Jurkat, Clone E6-1 (cell line): ENCODE measurements around the gene KRTAP10-3. TPM values are rescaled to one million over a fixed set of nuclear protein-coding genes. Genes with fewer than 3 reads are reported as not detected.
"Not testable (repeated sequence)": the region's sequence is repeated elsewhere in the genome, so short reads cannot be mapped to it uniquely, and the experiment has no call there.

Experiments
- DNase-seq: peaks from one replicate; pipeline ENCODE4 v3.0.0-alpha.2; 2011; ENCODE audit warnings: low read depth, low spot score
- H3K4me3 ChIP-seq: 2 replicates; pipeline ENCODE4 v1.5.1; 2011; ENCODE audit warnings: mild to moderate bottlenecking, low read length, control low read depth, moderate library complexity
- polyA plus RNA-seq: library from polyadenylated mRNA; unstranded; fragments of >200 nt; gene quantifications from one replicate; pipeline ENCODE4 v1.2.1, GENCODE V29; 2012; ENCODE audit warnings: missing spikeins; ENCODE audit not compliant: insufficient read length, insufficient read depth

The KRTAP10-3 gene, protein sequence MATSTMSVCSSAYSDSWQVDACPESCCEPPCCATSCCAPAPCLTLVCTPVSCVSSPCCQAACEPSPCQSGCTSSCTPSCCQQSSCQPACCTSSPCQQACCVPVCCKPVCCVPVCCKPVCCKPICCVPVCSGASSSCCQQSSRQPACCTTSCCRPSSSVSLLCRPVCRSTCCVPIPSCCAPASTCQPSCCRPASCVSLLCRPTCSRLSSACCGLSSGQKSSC
- not detected for polyA plus RNA-seq

DNA sequence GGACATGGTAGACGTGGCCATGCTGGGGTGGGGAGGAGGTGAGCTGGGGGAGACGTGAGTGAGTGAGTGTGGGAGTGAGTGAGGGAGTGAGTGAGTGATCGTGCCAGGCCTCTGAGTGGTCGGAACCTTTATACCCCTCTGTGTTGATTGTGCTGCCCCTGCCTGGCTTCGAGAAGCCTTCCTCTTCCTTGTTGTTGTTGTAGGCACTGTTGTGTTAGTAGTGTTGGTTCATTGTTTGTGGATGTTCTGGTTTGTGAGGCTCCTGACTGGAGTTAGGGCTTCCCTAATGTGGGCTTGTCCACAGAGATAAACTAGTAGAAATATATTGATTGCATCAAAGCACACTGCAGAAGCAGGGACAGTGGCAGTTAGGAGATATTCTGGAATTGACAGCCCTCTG lies at the start of gene KRTAP10-3:
Gene KRTAP10-3 (minus strand): TSS at position 101 of the 400 bp plus-strand sequence. CDS start 80 bp downstream, at position 21.
- H3K4me3 ChIP-seq, result no peak within 1 kb of the TSS
- no peak for DNase-seq

DNA sequence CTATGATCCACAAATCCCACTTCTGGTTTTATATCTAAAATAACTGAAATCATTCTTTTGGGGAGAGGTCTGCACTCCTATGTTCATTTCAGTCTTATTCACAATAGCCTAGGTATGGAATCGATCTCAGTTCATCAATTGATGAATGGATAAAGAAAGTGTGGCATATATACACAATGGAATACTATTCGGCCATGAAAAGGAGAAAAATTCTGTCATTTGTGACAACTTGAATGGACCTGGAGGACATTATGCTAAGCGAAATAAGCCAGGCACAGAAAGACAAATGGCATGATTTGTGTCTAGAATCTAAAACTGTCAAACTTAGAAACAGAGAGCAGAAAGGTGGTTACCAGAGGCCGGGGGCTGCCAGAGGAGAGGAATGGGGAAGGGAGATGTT lies 47.9 kb upstream of the KRTAP10-3 start:
- DNase-seq, result no peak
- no peak overlapping the region for H3K4me3 ChIP-seq

DNA sequence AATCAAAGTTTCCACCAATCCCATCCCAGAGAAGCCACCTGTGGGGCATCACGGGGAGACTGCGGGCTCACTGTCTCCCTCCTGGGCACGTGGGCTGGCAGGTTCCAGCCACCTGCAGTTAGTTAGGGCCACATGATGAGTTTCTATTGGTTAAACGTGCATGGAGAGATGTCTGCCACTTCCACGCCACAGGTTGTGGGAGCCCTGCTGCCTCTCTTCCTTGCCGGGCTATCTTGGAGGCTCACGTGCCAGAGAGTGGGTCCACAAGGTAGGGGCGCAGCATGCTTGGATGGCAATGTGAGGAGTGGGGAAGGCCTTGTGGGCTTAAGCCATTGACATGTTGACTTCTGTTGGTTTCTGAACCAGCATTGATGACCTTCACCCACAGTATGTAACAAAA lies 45.3 kb upstream of the KRTAP10-3 start:
- H3K4me3 ChIP-seq, result no peak overlapping the region
- no peak for DNase-seq

DNA sequence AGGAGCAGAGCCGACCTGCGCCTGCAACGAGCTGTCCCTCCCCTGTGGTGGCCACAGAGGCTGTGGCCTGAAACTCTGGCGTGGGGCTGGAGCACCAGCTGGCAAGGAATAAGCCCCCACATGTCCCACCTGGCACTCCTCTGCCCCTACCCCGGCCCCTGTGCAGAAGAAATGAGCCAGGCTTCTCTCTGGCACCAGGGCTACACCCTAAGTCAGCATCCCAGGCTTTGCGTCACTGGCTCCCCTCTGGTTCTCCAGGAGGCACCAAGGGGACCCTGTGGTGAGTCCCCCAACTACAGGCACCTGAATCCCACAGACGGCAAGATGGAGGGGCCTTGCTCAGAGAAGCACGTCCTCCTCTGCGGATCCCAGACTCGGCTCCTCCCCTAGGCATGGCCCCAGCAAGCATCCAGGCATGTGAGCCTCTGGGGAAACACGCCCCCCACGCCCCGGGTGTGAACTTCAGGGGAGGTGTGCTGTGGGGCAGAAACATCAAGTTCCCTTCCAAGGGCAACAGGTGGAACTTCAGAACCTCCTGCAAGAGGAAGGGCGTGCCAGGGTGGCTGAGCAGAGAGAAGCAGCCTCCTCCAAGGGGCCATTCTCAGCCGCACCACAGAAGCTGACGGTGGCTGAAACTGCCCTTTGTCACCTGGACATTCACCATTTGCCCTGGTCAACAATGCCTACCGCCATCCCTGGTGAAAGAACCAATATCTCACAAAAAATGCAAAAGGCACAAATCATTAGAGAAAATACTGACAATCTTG lies 44.7 kb upstream of the KRTAP10-3 start:
- no peak overlapping the region for H3K4me3 ChIP-seq
- no peak for DNase-seq

DNA sequence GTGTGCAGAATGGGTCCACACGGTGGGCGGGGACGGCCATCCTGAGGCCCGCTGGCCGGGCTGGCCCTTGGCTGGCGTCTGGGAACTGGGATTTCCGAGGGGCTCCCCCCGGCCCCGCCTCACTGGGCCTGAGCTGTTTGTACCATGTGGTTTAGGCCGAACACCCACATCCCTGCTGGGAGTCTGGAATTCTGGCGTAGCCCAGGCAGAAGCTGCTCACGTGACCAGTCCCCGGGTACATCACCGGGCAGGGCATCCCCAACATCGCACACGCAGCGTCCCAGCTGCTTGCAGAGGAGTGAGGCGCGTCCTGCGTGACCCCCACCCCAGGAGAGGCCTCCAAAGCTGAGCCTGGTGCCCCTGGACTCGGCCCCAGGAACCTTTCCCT lies 43.9 kb upstream of the KRTAP10-3 start:
- DNase-seq, result no peak
- H3K4me3 ChIP-seq, result no peak overlapping the region

DNA sequence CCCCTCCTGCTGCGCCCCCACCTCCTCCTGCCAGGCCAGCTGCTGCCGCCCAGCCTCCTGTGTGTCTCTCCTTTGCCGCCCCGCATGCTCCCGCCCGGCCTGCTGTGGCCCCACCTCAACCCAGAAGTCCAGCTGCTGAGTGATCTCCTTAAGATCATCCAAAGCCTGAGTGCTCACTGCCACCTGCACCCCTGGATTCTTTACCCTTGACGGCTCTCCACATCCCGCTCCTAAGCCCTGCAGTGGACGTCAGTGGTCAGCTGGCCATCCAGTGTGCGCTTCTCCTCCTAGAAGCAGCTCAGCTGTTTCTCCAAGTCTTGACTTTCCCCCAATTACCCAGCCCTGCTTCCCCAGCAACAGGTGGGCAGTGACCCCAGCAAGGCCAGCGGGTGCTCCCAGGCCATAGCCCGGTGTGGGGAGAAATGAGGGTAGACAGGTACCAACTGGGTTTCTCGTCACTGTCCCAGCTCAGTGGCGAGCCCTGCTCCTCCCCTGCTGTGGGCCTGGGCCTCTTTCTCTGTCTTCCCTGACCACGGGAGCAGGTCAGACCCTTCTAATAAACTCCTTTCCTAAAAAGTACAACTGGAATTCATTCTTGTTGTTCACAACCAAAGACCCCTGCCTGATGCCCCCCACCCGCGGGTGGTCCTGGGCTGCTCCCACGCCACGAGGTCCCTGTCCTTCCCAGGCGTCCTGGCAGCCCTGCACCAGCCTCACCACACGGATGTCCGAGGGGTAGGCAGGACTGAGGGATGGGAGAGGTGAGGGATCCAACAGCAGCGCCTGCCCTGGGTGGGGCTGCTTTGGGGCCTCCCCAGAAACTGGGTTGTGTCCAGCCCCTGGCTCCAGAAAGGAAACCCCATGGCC lies 43.2 kb upstream of the KRTAP10-3 start:
- H3K4me3 ChIP-seq, result no peak overlapping the region
- no peak for DNase-seq

DNA sequence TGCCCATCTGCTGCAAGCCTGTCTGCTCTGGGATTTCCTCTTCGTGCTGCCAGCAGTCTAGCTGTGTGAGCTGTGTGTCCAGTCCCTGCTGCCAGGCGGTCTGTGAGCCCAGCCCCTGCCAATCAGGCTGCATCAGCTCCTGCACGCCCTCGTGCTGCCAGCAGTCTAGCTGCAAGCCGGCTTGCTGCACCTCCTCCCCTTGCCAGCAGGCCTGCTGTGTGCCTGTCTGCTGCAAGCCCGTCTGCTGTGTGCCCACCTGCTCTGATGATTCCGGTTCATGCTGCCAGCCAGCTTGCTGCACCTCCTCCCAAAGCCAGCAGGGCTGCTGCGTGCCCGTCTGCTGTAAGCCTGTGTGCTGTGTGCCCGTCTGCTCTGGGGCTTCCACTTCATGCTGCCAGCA lies 42.5 kb upstream of the KRTAP10-3 start:
- DNase-seq, H3K4me3 ChIP-seq: not testable (repeated sequence)

DNA sequence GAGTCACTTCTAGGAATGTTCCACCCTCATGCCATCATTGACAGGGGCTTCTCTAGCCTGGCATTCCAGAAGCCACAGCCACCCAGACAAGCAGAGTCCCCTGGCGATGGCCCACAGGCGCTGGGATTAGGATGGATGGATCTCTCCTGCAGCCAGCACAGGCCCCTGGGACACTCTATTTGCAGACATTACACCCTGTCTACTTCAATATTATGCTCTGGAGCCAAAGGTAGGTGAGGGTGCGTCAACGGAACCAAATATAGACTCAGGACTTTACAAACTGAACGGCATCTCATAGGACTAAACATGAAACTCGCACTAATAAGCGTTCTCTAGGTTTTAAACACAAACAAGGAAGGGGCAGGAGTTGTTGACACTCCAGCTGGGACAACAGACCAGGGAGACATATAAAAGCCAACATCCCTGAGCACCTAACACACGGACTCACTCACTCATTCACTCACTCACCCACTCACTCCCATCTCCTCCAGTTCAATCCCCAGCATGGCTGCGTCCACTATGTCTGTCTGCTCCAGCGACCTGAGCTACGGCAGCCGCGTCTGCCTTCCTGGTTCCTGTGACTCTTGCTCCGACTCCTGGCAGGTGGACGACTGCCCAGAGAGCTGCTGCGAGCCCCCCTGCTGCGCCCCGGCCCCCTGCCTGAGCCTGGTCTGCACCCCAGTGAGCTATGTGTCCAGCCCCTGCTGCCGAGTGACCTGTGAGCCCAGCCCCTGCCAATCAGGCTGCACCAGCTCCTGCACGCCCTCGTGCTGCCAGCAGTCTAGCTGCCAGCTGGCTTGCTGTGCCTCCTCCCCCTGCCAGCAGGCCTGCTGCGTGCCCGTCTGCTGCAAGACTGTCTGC lies 41.8 kb upstream of the KRTAP10-3 start, which contains the start of gene KRTAP10-7:
Gene KRTAP10-7 (plus strand): TSS at position 480 of the 861 bp plus-strand sequence. CDS start 25 bp downstream, at position 505.
- H3K4me3 ChIP-seq, DNase-seq: not testable (repeated sequence)

DNA sequence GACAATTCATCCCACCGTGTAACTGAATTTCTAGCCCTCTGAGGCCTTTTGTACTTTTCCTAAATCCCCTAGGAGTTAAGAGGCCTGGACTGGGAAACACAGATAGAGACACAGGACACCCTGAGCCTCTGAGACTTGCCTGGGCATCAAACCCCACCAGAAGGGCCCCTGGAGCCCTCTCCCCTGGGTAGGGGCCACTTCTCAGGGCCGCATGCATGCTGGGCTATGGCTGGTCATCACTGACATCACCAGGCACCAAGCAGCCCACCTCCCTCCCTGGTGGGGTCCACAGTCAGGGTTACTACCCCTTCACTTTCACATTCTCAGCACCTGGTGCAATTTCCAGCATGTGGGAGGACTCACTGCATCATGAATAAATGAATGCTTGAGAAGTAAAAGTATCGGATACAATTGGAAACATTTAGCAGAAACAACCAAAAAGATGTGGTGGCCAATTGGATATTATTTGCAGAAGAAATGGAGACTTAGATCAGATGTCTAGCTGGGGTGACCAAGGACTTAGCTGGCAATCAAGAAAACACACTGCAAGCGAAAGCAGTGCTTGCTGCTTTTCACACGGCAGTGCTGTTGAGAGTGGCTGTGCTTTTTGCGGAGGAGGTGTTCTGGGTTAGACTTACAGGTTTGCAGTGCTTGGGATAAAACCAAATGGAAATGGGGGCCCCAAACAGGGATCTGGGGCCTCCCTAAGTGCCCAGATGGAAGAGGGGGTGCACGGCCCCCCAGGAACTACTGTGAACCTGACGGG lies 40.9 kb upstream of the KRTAP10-3 start:
- DNase-seq, result no peak
- no peak overlapping the region for H3K4me3 ChIP-seq

DNA sequence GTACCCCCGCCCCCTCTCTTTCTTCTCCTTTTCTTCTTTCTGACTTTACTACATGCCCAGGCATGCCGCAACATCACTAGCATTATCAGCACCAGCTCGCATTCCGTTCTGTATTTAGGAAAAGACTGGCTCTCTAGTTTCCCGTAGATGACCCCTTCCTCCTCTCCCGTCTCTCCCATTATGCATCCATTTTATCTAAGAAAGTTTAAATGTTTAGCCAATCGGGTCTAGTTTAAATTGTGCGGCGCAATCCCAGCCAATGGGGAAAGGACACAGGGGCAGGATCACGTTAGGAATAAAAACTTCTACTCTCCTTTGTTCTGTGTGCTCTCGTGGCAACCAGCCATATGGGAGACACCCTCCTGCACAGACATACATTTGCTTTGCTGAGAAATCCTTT lies 39.5 kb upstream of the KRTAP10-3 start:
- no peak overlapping the region for H3K4me3 ChIP-seq
- no peak for DNase-seq

DNA sequence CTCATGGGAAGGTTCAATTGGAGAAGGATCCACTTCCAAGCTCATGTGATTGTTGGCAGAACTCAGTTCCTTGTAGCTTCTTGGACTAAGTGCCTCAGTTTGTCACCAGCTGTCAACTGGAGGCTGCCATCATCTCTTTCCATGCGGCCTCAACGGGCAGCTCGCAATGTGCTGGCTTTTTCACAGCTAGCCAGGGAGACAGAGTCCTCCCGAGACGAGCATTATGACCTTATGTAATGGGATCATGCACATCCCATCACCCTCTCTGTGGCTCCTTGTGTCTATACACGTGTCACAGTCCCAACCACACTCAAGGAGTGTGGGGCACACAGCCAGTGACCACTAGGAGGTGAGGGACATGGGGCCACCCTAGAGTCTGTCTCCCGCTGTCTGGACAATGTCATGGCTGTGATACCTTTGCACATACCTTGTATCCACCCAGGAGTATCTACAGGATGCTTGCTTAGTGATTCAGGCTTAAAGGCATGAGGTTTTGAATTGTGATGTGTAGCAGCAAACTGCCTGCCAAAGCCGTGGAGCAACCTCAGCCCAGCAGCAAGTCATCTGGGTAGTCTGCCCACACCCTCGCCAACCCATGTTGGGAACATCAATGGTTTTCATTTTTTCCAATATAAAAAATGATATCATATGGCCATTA lies 37.6 kb upstream of the KRTAP10-3 start:
- H3K4me3 ChIP-seq, result no peak overlapping the region
- DNase-seq, result no peak

DNA sequence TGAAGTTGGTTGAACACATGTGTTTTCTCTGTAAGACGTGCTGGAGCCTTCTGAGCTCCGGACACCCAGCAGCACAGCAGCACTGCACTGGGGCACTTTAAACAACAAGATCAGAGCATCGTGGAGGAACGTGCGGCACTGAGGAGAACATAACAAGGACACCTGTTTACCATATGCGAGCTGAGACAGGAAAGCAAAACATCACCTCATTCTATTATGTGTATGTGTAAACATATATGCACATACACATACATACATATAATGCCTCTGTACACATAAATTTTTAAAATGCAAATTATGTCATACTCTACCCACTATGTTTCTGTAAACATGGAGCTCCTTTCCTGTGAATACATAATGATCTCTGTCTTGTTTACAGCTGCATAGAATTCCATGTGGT lies 36.9 kb upstream of the KRTAP10-3 start:
- no peak overlapping the region for H3K4me3 ChIP-seq
- no peak for DNase-seq

DNA sequence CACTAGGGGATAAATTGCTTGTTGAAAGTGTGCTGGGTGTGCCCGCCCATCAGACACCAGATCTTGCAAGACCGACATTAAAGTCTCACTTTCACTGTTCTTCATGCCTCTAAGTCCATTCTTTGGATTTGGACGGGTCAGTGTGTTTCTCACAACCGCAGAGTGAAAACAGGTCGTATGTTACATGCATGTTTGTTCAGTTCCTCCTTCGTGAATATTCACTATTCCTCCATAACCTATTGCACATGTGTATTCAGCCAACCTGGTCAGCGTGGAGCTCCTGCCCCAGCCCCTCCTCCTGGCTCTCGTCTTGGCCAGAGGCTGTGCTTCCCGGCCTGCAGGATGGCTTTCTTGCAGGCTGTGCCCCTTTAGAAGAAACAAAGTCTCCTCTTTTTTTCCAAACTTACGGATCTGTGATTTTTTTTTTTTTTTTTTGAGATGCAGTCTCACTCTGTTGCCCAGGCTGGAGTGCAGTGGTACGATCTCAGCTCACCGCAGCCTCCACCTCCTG lies 35.9 kb upstream of the KRTAP10-3 start:
- no peak for DNase-seq
- no peak overlapping the region for H3K4me3 ChIP-seq

DNA sequence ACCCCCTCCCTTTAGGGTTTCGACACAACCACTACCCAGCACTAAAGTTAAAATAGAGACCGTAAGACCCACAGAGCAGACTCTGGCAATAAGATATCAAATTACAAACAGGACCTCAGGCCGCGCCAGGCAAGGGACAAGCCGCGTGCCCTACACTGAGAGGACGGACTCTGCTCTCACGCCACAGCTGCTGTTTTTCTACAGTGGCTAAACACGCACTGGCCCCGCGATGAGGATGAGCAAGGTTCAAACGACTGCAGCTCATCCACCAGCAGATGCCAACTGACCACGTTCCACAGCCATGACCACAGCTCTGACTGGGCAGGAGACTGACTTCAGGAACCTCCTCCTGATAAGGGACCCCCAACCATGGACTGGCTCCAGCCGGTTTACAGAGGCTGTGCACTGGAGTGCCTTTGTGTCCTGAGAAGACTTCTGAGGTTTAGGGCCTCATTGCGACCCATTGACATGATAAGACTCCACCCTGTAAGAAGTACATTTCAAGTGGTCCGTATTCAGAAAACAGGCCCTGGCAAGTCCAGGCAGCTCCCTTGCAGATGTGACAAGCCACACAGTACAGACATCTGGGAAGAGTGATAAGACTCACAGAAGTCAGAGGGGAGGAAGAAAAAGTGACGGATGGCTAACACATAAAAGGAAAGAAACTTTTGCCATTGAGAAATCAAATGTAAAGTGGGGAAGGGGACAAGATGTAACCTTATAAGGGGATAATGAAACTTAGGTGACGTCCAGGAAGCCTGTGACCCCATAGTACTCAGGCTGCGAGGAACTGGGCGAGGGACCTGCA lies 35.2 kb upstream of the KRTAP10-3 start:
- no peak for DNase-seq
- H3K4me3 ChIP-seq, result no peak overlapping the region

DNA sequence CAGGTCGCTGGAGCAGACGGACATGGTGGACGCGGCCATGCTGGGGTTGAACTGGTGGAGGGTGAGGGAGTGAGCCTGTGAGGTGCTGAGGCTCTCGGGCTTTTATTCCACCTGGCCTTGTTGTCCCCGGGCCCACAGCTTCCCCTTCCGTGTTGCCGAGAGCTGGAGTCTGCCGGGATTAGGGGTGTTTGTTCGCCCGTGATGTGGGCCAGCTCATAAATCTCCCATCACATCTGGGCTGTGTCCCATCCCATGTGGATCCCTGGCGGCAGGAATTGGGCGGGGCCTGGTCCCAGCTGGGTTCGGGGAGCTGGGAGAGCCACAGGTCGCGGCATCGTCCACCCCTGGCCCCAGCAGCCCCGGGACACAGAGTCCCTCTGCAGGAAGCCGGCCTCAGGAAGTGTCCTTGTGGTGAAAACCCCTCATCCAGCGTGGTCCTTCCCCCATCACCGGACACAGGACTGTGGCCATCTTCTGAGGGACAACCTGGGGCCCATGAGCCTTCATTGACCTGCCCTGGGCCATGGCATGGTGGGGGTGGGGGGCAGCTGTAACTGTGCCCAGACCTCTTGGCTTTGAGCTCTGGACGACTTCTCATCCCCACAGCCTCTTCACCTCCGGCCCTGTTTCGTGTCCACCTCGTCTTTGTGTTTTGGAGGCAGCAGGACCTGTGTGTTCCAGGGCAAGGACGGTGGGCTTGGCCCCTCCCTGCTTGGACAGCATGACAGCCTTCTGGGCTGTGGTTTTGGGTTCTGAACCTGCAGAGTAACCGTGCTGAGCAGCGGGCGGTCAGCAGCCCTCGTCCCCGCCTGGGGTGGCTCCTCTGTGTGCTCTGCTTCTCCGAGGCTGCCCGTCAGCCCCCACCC lies 34.1 kb upstream of the KRTAP10-3 start, which contains the start of gene KRTAP10-6:
Gene KRTAP10-6 (minus strand): TSS at position 60 of the 866 bp plus-strand sequence. CDS start 21 bp downstream, at position 39.
- DNase-seq, result no peak
- no peak within 1 kb of the TSS for H3K4me3 ChIP-seq

DNA sequence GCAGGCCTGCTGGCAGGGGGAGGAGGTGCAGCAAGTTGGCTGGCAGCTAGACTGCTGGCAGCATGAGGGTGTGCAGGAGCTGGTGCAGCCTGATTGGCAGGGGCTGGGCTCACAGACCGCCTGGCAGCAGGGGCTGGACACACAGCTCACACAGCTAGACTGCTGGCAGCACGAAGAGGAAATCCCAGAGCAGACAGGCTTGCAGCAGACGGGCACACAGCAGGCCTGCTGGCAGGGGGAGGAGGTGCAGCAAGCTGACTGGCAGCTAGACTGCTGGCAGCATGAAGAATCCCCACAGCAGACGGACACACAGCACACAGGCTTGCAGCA lies 33.2 kb upstream of the KRTAP10-3 start:
- not testable (repeated sequence) for DNase-seq, H3K4me3 ChIP-seq
